ENCODE results near the gene FOSB. TPM values are rescaled to one million over a fixed set of nuclear protein-coding genes. Genes with fewer than 3 reads are reported as not detected.
A peak's percentile ranks its signal among the peaks of the same experiment; 100 is the strongest.

FOSB gene
- total and polyA plus RNA-seq, 5 donors from 2014 or later, result 5.2 to 731 (median 11.3) TPM

- H3K4me3 ChIP-seq (ENCODE audit: low read depth, low read length), result peak overlapping the region; percentile 33
- Mint-ChIP-seq H3K27ac (peak overlapping the region; percentile 91 to 97 (median 94)), H3K4me1 (peaks cover 7 to 61% (median 38%) of the 10 kb centered on the region in 4 donors), H3K9me3 (peaks cover 0 to 2% (median 0%) of the 10 kb centered on the region in 7 donors), H3K36me3 (peaks cover 4% of the 10 kb centered on the region), H3K27me3 (no peaks in the 10 kb centered on the region), H3K4me3 (peak overlapping the region; percentile 83 to 88 (median 85))
- H3K9me3 ChIP-seq (ENCODE audit: control insufficient read depth in 2 of 2, low read length in 2 of 2), result no peaks in the 10 kb centered on the region
- ATAC-seq (ENCODE audit: low read depth in 2 of 2), result peak in 1 of 2 donors; percentile 2
- no peaks in the 10 kb centered on the region for H3K27me3 ChIP-seq (ENCODE audit: control insufficient read depth, insufficient read depth, low read length)
- H3K36me3 ChIP-seq (ENCODE audit: control insufficient read depth, insufficient read depth, low read length), result no peaks in the 10 kb centered on the region
- peak overlapping the region; percentile 81 for H3K27ac ChIP-seq (ENCODE audit: insufficient read depth, low read length, poor library complexity, severe bottlenecking)
- peak; percentile 31 to 53 (median 36) for DNase-seq
- peaks cover 43% of the 10 kb centered on the region for H3K4me1 ChIP-seq (ENCODE audit: control insufficient read depth, insufficient read depth, low read length, poor library complexity, severe bottlenecking)
Observed at GRCh38 chr19:45443462-45444317, 24.1 kb upstream of the FOSB start.

DNA sequence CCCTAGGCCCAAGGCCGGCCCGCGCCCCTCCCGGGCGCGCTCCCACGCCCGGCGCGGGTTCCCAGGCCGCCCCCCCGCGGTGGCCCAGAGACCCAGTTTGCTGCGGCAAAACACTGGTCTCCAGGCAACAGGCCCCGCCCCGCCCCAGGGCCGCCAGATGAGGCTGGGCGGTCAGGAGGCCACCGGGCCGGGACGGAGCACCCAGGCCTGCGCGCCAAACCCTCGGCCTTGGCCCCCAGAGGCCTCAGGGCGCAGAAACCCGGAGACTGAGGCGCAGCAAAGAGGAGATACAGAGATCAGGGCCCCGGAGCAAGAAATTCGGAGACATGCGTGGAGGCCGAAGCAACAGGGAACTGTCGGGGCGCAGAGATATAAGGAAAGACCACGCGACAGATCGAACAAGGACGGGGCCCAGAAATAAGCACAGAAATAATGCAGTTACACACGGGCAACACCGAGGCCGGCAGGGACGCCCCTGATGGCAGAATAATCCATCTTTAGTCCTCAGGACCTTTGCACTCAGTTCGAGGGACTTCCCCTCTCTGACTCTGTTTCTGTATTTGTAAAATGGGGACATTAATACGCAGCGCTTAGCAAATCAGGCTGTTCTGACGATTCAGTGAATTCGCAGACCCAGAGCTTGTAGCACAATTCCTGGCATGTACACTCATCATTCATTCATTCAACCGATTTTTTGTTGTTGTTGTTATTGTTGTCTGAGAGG is 23.3 kb upstream of the FOSB start:
- DNase-seq (peak; percentile 51 to 80 (median 75)), ATAC-seq (ENCODE audit: low read depth in 2 of 2) (peak; percentile 44 to 52)
- peaks cover 7 to 67% (median 43%) of the 10 kb centered on the region in 4 donors for H3K4me1 Mint-ChIP-seq
- no peaks in the 10 kb centered on the region for H3K27me3 ChIP-seq (ENCODE audit: control insufficient read depth, insufficient read depth, low read length)
- H3K9me3 Mint-ChIP-seq, result peaks cover 0 to 2% (median 0%) of the 10 kb centered on the region in 7 donors
- peaks cover 44% of the 10 kb centered on the region for H3K4me1 ChIP-seq (ENCODE audit: control insufficient read depth, insufficient read depth, low read length, poor library complexity, severe bottlenecking)
- peak overlapping the region; percentile 81 for H3K27ac ChIP-seq (ENCODE audit: insufficient read depth, low read length, poor library complexity, severe bottlenecking)
- H3K9me3 ChIP-seq (ENCODE audit: control insufficient read depth in 2 of 2, low read length in 2 of 2), result no peaks in the 10 kb centered on the region
- H3K4me3 Mint-ChIP-seq, result peak overlapping the region; percentile 73 to 90 (median 81)
- H3K27me3 Mint-ChIP-seq, result no peaks in the 10 kb centered on the region
- H3K36me3 Mint-ChIP-seq, result peaks cover 4% of the 10 kb centered on the region
- H3K36me3 ChIP-seq (ENCODE audit: control insufficient read depth, insufficient read depth, low read length), result no peaks in the 10 kb centered on the region
- no peak overlapping the region for H3K4me3 ChIP-seq (ENCODE audit: low read depth, low read length)
- peak overlapping the region in 2 of 3 donors; percentile 91 for H3K27ac Mint-ChIP-seq

DNA sequence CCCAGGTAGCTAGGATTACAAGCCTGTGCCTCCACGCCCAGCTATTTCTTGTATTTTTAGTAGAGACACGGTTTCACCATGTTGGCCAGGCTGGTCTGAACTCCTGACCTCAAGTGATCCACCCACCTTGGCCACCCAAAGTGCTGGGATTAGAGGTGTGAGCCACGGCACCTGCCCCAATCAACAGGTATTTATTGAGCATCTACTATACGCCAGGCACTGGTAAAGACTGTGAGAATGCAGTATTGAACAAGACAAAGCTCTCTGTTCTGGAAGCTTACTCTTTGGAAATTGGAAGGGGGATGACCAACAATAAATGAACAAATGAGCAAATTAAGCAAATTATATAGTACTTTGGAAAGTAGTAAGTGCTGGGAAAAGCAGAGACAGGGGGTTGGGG is 22.7 kb upstream of the FOSB start:
- Histone ChIP-seq H3K36me3 (ENCODE audit: control insufficient read depth, insufficient read depth, low read length) (no peaks in the 10 kb centered on the region), H3K27me3 (ENCODE audit: control insufficient read depth, insufficient read depth, low read length) (no peaks in the 10 kb centered on the region), H3K27ac (ENCODE audit: insufficient read depth, low read length, poor library complexity, severe bottlenecking) (no peak overlapping the region), H3K4me3 (ENCODE audit: low read depth, low read length) (no peak overlapping the region), H3K4me1 (ENCODE audit: control insufficient read depth, insufficient read depth, low read length, poor library complexity, severe bottlenecking) (peaks cover 46% of the 10 kb centered on the region), H3K9me3 (ENCODE audit: control insufficient read depth in 2 of 2, low read length in 2 of 2) (no peaks in the 10 kb centered on the region)
- peaks cover 5% of the 10 kb centered on the region for H3K27me3 Mint-ChIP-seq
- H3K4me1 Mint-ChIP-seq, result peaks cover 10 to 72% (median 47%) of the 10 kb centered on the region in 4 donors
- ATAC-seq (ENCODE audit: low read depth in 2 of 2), result no peak
- peak overlapping the region; percentile 32 to 91 (median 91) for H3K27ac Mint-ChIP-seq
- DNase-seq, result no peak
- H3K36me3 Mint-ChIP-seq, result peaks cover 4% of the 10 kb centered on the region
- peaks cover 0 to 2% (median 0%) of the 10 kb centered on the region in 7 donors for H3K9me3 Mint-ChIP-seq
- peak overlapping the region; percentile 41 to 90 (median 79) for H3K4me3 Mint-ChIP-seq

GRCh38 chr19:45446295-45446694 is 21.5 kb upstream of the FOSB start:
- ATAC-seq (ENCODE audit: low read depth in 2 of 2), result no peak
- peak in 1 of 3 donors; percentile 54 for DNase-seq
- Mint-ChIP-seq H3K9me3 (peaks cover 0 to 4% (median 0%) of the 10 kb centered on the region in 7 donors), H3K4me3 (peak overlapping the region in 3 of 4 donors; percentile 75 to 85 (median 78)), H3K36me3 (peaks cover 4% of the 10 kb centered on the region), H3K4me1 (peaks cover 11 to 68% (median 50%) of the 10 kb centered on the region in 4 donors), H3K27ac (peak overlapping the region in 2 of 3 donors; percentile 83 to 91), H3K27me3 (peaks cover 16% of the 10 kb centered on the region)
- Histone ChIP-seq H3K36me3 (ENCODE audit: control insufficient read depth, insufficient read depth, low read length) (no peaks in the 10 kb centered on the region), H3K27me3 (ENCODE audit: control insufficient read depth, insufficient read depth, low read length) (no peaks in the 10 kb centered on the region), H3K4me3 (ENCODE audit: low read depth, low read length) (no peak overlapping the region), H3K9me3 (ENCODE audit: control insufficient read depth in 2 of 2, low read length in 2 of 2) (no peaks in the 10 kb centered on the region), H3K27ac (ENCODE audit: insufficient read depth, low read length, poor library complexity, severe bottlenecking) (no peak overlapping the region), H3K4me1 (ENCODE audit: control insufficient read depth, insufficient read depth, low read length, poor library complexity, severe bottlenecking) (peaks cover 47% of the 10 kb centered on the region)

GRCh38 chr19:45446944-45447343 is 20.9 kb upstream of the FOSB start:
- Mint-ChIP-seq H3K4me3 (peak overlapping the region in 1 of 4 donors; percentile 26), H3K4me1 (peaks cover 17 to 74% (median 56%) of the 10 kb centered on the region in 4 donors), H3K9me3 (peaks cover 0 to 7% (median 0%) of the 10 kb centered on the region in 7 donors), H3K27ac (peak overlapping the region in 1 of 3 donors; percentile 91), H3K36me3 (peaks cover 4% of the 10 kb centered on the region), H3K27me3 (peaks cover 21% of the 10 kb centered on the region)
- Histone ChIP-seq H3K27ac (ENCODE audit: insufficient read depth, low read length, poor library complexity, severe bottlenecking) (no peak overlapping the region), H3K36me3 (ENCODE audit: control insufficient read depth, insufficient read depth, low read length) (no peaks in the 10 kb centered on the region), H3K4me3 (ENCODE audit: low read depth, low read length) (no peak overlapping the region), H3K9me3 (ENCODE audit: control insufficient read depth in 2 of 2, low read length in 2 of 2) (no peaks in the 10 kb centered on the region), H3K4me1 (ENCODE audit: control insufficient read depth, insufficient read depth, low read length, poor library complexity, severe bottlenecking) (peaks cover 54% of the 10 kb centered on the region), H3K27me3 (ENCODE audit: control insufficient read depth, insufficient read depth, low read length) (no peaks in the 10 kb centered on the region)
- no peak for DNase-seq
- no peak for ATAC-seq (ENCODE audit: low read depth in 2 of 2)

DNA sequence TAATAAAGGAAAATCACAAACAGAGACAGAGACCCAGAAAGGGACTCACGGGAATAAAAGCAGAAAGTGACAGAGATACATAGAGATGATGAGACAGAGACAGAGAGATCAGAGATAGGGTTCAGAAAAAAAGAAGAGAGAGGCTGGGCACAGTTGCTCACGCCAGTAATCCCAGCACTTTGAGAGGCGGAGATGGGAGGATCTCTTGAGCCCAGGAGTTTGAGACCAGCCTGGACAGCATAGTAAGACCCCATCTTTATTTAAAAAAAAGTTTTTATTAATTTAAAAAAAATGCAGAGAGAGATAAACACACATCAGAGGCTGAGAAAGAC is 19.4 kb upstream of the FOSB start:
- H3K27me3 Mint-ChIP-seq, result peaks cover 21% of the 10 kb centered on the region
- Histone ChIP-seq H3K4me1 (ENCODE audit: control insufficient read depth, insufficient read depth, low read length, poor library complexity, severe bottlenecking) (peaks cover 44% of the 10 kb centered on the region), H3K4me3 (ENCODE audit: low read depth, low read length) (no peak overlapping the region), H3K27ac (ENCODE audit: insufficient read depth, low read length, poor library complexity, severe bottlenecking) (no peak overlapping the region), H3K9me3 (ENCODE audit: control insufficient read depth in 2 of 2, low read length in 2 of 2) (no peaks in the 10 kb centered on the region), H3K36me3 (ENCODE audit: control insufficient read depth, insufficient read depth, low read length) (no peaks in the 10 kb centered on the region), H3K27me3 (ENCODE audit: control insufficient read depth, insufficient read depth, low read length) (no peaks in the 10 kb centered on the region)
- peaks cover 4% of the 10 kb centered on the region for H3K36me3 Mint-ChIP-seq
- ATAC-seq (ENCODE audit: low read depth in 2 of 2), result no peak
- H3K27ac Mint-ChIP-seq, result peak overlapping the region; percentile 79 to 100 (median 84)
- H3K4me3 Mint-ChIP-seq, result peak overlapping the region in 3 of 4 donors; percentile 36 to 92 (median 39)
- DNase-seq, result no peak
- peaks cover 17 to 67% (median 51%) of the 10 kb centered on the region in 4 donors for H3K4me1 Mint-ChIP-seq
- peaks cover 0 to 6% (median 0%) of the 10 kb centered on the region in 7 donors for H3K9me3 Mint-ChIP-seq

- H3K4me1 ChIP-seq (ENCODE audit: control insufficient read depth, insufficient read depth, low read length, poor library complexity, severe bottlenecking), result peaks cover 39% of the 10 kb centered on the region
- Mint-ChIP-seq H3K36me3 (peaks cover 4% of the 10 kb centered on the region), H3K4me1 (peaks cover 17 to 65% (median 51%) of the 10 kb centered on the region in 4 donors), H3K27ac (peak overlapping the region in 2 of 3 donors; percentile 79 to 100), H3K4me3 (peak overlapping the region; percentile 48 to 92 (median 67)), H3K27me3 (peaks cover 21% of the 10 kb centered on the region), H3K9me3 (peaks cover 0 to 6% (median 0%) of the 10 kb centered on the region in 7 donors)
- no peak overlapping the region for H3K4me3 ChIP-seq (ENCODE audit: low read depth, low read length)
- no peaks in the 10 kb centered on the region for H3K9me3 ChIP-seq (ENCODE audit: control insufficient read depth in 2 of 2, low read length in 2 of 2)
- H3K36me3 ChIP-seq (ENCODE audit: control insufficient read depth, insufficient read depth, low read length), result no peaks in the 10 kb centered on the region
- H3K27ac ChIP-seq (ENCODE audit: insufficient read depth, low read length, poor library complexity, severe bottlenecking), result peak overlapping the region; percentile 99
- no peaks in the 10 kb centered on the region for H3K27me3 ChIP-seq (ENCODE audit: control insufficient read depth, insufficient read depth, low read length)
- ATAC-seq (ENCODE audit: low read depth in 2 of 2), result no peak
- DNase-seq, result no peak
Observed at GRCh38 chr19:45448887-45449299, 18.9 kb upstream of the FOSB start.

All from CD4-positive, CD25-positive, alpha-beta regulatory T cell (primary cell).